Loucy (cell line): ENCODE data around the gene RUSC2.

Source experiments
- H2AFZ ChIP-seq: fragments of 200-600 bp; sonication (generic); 2 replicates; pipeline ENCODE4 v1.6.0; 2016; ENCODE audit warnings: antibody characterized with exemption, mild to moderate bottlenecking, low read length, moderate library complexity
- H3F3A ChIP-seq: fragments of 200-600 bp; 2 replicates; pipeline ENCODE4 v1.6.0; 2016; ENCODE audit warnings: antibody characterized with exemption, low read depth, mild to moderate bottlenecking
- H3K27me3 ChIP-seq: fragments of 200-600 bp; sonication (generic); 2 replicates; pipeline ENCODE4 v1.6.1; 2014; ENCODE audit warnings: low read length, mild to moderate bottlenecking; ENCODE audit not compliant: insufficient read depth, poor library complexity, severe bottlenecking
- H3K36me3 ChIP-seq: fragments of 200-600 bp; sonication (generic); 2 replicates; pipeline ENCODE4 v1.6.1; 2016; ENCODE audit warnings: low read length; ENCODE audit not compliant: insufficient read depth
- H3K4me1 ChIP-seq: fragments of 200-600 bp; sonication (generic); 2 replicates; pipeline ENCODE4 v1.5.1; 2014; ENCODE audit warnings: low read length, mild to moderate bottlenecking; ENCODE audit not compliant: insufficient read depth, poor library complexity, severe bottlenecking
- H3K4me2 ChIP-seq: fragments of 200-600 bp; sonication (generic); 2 replicates; pipeline ENCODE4 v1.6.0; 2014; ENCODE audit warnings: antibody characterized with exemption, low read length, low read depth, mild to moderate bottlenecking; ENCODE audit not compliant: poor library complexity, severe bottlenecking
- H3K4me3 ChIP-seq: fragments of 200-600 bp; sonication (generic); 2 replicates; pipeline ENCODE4 v1.5.1; 2014; ENCODE audit warnings: low read length, mild to moderate bottlenecking, mixed read lengths; ENCODE audit not compliant: poor library complexity, severe bottlenecking
- H3K79me2 ChIP-seq: fragments of 200-600 bp; sonication (generic); 2 replicates; pipeline ENCODE4 v1.6.1; 2014; ENCODE audit warnings: low read length; ENCODE audit not compliant: insufficient read depth
- H3K9ac ChIP-seq: fragments of 200-600 bp; sonication (generic); 2 replicates; pipeline ENCODE4 v1.6.0; 2014; ENCODE audit warnings: mild to moderate bottlenecking, low read depth, low read length, moderate library complexity; ENCODE audit not compliant: poor library complexity, severe bottlenecking
- H3K9me2 ChIP-seq: fragments of 200-600 bp; sonication (generic); replicated peaks from 2 replicates; pipeline ENCODE4 v1.6.1; 2016; ENCODE audit warnings: low read depth, low read length, mixed read lengths
- H3K9me3 ChIP-seq: fragments of 200-600 bp; sonication (generic); 2 replicates; pipeline ENCODE4 v1.6.1; 2014; ENCODE audit warnings: mild to moderate bottlenecking, antibody characterized with exemption, low read length, low read depth; ENCODE audit not compliant: insufficient read depth
- H4K20me1 ChIP-seq: fragments of 200-600 bp; sonication (generic); 2 replicates; pipeline ENCODE4 v1.6.0; 2014; ENCODE audit warnings: antibody characterized with exemption, low read length, mild to moderate bottlenecking; ENCODE audit not compliant: insufficient read depth, poor library complexity, severe bottlenecking
- EZH2phosphoT487 ChIP-seq: fragments of 200-600 bp; IDR thresholded peaks from 2 replicates; pipeline ENCODE4 v1.6.1; 2018; ENCODE audit warnings: antibody characterized with exemption, mild to moderate bottlenecking, moderate library complexity, borderline replicate concordance
- TF ChIP-seq, protein P1 (sequence below): fragments of 200-600 bp; sonication (generic); conservative IDR thresholded peaks from 2 replicates; pipeline ENCODE4 v1.5.1; 2014; ENCODE audit warnings: mild to moderate bottlenecking, antibody characterized with exemption, low read length

The RUSC2 gene

DNA sequence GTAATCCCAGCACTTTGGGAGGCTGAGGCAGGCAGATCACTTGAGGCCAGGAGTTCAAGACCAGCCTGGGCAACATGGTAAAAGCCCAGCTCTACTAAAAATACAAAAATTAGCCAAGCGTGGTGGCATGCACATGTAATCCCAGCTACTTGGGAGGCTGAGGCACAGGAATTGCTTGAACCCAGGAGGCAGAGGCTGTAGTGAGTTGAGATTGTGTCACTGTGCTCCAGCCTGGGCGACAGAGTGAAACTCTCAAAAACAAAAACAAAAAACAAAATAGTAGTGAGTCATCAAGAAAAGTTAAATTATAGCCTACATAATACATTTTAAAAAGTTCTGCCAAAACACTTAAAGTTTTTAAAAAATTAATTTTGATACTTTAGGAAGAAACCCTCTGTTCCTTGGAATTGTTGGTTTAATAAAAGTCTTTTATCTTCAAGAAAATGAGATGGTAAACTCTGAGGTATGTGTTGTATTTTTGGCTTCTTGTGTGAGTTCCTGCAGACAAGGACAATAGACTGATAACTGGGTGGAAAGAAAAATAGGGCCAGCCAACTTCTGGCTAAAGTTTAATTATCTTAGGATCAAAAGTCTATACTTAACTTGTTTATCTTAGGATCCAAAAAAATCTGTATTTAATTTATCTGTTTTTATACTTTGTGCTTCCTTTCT is 9.3 kb downstream of the RUSC2 start:
- H4K20me1 ChIP-seq = no peaks in the 10 kb centered on the region
- no peak overlapping the region for H3K4me2 ChIP-seq
- 0 out of 2 replicates have a peak, but pooled peaks cover 4% of the 10 kb centered on the region for H3K79me2 ChIP-seq
- TF ChIP-seq EZH2phosphoT487 = no peak
- TF ChIP-seq, protein P1, sequence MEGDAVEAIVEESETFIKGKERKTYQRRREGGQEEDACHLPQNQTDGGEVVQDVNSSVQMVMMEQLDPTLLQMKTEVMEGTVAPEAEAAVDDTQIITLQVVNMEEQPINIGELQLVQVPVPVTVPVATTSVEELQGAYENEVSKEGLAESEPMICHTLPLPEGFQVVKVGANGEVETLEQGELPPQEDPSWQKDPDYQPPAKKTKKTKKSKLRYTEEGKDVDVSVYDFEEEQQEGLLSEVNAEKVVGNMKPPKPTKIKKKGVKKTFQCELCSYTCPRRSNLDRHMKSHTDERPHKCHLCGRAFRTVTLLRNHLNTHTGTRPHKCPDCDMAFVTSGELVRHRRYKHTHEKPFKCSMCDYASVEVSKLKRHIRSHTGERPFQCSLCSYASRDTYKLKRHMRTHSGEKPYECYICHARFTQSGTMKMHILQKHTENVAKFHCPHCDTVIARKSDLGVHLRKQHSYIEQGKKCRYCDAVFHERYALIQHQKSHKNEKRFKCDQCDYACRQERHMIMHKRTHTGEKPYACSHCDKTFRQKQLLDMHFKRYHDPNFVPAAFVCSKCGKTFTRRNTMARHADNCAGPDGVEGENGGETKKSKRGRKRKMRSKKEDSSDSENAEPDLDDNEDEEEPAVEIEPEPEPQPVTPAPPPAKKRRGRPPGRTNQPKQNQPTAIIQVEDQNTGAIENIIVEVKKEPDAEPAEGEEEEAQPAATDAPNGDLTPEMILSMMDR = no peak
- H3K9ac ChIP-seq = no peak overlapping the region
- H3K4me1 ChIP-seq = peaks cover 12% of the 10 kb centered on the region
- H3K27me3 ChIP-seq = no peaks in the 10 kb centered on the region
- H3K36me3 ChIP-seq = no peaks in the 10 kb centered on the region
- H3F3A ChIP-seq = peaks cover 7% of the 10 kb centered on the region; the same call in 1 of the 2 replicates
- no peak overlapping the region for H3K4me3 ChIP-seq
- H2AFZ ChIP-seq = no peak overlapping the region
- peaks cover 4% of the 10 kb centered on the region; the same call in 1 of the 2 replicates for H3K9me3 ChIP-seq
- H3K9me2 ChIP-seq = no peaks in the 10 kb centered on the region

DNA sequence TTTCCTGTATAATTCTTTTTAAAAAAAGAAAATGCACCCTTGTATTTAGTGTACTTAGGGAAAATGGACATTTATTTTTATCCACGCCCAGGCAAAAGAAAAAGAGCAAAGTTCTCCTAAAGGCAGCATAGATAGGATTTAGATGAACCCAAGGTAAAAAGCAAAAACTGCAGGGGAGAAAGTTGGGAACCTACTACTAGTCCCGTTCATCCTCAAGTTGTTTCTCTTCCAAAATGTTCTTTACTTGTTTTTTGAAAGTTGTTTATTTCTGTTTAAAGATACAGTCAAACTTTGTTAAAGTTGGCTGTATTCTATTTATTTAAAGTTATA is 9.8 kb downstream of the RUSC2 start:
- H3F3A ChIP-seq = peaks cover 5% of the 10 kb centered on the region; the same call in 1 of the 2 replicates
- no peak overlapping the region for H3K4me2 ChIP-seq
- no peaks in the 10 kb centered on the region for H4K20me1 ChIP-seq

DNA sequence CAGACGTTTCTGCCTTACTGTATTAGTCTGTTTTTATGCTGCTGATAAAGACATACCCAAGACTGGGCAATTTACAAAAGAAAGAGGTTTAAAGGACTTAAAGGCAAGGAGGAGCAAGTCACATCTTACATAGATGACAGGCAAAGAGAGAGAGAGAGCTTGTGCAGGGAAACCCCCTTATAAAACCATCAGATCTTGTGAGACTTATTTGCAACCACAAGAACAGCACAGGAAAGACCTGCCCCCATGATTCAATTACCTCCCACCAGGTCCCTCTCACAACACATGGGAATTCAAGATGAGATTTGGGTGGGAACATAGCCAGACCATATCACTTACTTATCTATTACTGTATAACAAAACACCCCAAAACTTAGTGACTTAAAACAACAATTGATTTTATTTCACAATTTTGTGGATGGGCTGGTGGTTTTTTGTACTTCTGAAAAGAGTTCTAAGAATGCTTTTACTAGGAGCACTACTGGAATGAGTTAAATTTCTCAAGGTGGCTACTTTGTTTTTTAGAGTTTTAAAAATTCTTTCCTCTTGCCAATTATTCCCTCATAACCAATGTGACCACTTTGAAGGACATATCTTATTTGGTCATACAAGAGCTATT is 10.3 kb downstream of the RUSC2 start:
- Histone ChIP-seq H3K4me2 (no peak overlapping the region), H3K4me1 (peaks cover 12% of the 10 kb centered on the region), H3K27me3 (no peaks in the 10 kb centered on the region), H2AFZ (no peak overlapping the region), H4K20me1 (no peaks in the 10 kb centered on the region), H3K9me3 (peaks cover 4% of the 10 kb centered on the region; the same call in 1 of the 2 replicates), H3K9ac (no peak overlapping the region), H3K36me3 (no peaks in the 10 kb centered on the region), H3K79me2 (0 out of 2 replicates have a peak, but pooled peaks cover 4% of the 10 kb centered on the region), H3F3A (peaks cover 5% of the 10 kb centered on the region; the same call in 1 of the 2 replicates), H3K4me3 (no peak overlapping the region), H3K9me2 (no peaks in the 10 kb centered on the region)
- TF ChIP-seq EZH2phosphoT487 = no peak
- TF ChIP-seq, protein P1 = no peak

More for the DNA sequence above, 9.8 kb downstream of the RUSC2 start:
- no peak overlapping the region for H3K4me3 ChIP-seq
- H3K4me1 ChIP-seq = peaks cover 12% of the 10 kb centered on the region
- no peak overlapping the region for H2AFZ ChIP-seq
- no peak for TF ChIP-seq EZH2phosphoT487
- TF ChIP-seq, protein P1 = no peak
- H3K9ac ChIP-seq = no peak overlapping the region
- no peaks in the 10 kb centered on the region for H3K9me2 ChIP-seq
- H3K9me3 ChIP-seq = peaks cover 4% of the 10 kb centered on the region; the same call in 1 of the 2 replicates
- 0 out of 2 replicates have a peak, but pooled peaks cover 4% of the 10 kb centered on the region for H3K79me2 ChIP-seq
- no peaks in the 10 kb centered on the region for H3K36me3 ChIP-seq
- no peaks in the 10 kb centered on the region for H3K27me3 ChIP-seq
